Measurements from ENCODE around the gene MYO15A. TPM values are rescaled to one million over a fixed set of nuclear protein-coding genes. Genes with fewer than 3 reads are reported as not detected.

The MYO15A gene
- total and polyA plus RNA-seq, 9 donors = 1.5 to 5.4 (median 3.2) TPM

GRCh38 chr17:18140648-18141047 is 32.1 kb downstream of the MYO15A start:
- no peaks in the 10 kb centered on the region for H3K36me3 ChIP-seq
- H3K4me3 ChIP-seq = no peak overlapping the region
- no peaks in the 10 kb centered on the region for H3K9me3 ChIP-seq
- no peaks in the 10 kb centered on the region for H3K27me3 ChIP-seq
- 71 to 79% (median 72%) methylated on average over 3 of the region's 3 CpGs for WGBS, 3 donors
- TF ChIP-seq, protein P1, sequence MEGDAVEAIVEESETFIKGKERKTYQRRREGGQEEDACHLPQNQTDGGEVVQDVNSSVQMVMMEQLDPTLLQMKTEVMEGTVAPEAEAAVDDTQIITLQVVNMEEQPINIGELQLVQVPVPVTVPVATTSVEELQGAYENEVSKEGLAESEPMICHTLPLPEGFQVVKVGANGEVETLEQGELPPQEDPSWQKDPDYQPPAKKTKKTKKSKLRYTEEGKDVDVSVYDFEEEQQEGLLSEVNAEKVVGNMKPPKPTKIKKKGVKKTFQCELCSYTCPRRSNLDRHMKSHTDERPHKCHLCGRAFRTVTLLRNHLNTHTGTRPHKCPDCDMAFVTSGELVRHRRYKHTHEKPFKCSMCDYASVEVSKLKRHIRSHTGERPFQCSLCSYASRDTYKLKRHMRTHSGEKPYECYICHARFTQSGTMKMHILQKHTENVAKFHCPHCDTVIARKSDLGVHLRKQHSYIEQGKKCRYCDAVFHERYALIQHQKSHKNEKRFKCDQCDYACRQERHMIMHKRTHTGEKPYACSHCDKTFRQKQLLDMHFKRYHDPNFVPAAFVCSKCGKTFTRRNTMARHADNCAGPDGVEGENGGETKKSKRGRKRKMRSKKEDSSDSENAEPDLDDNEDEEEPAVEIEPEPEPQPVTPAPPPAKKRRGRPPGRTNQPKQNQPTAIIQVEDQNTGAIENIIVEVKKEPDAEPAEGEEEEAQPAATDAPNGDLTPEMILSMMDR (IDR thresholded peaks at IDR 0.05) = no peak
- no peak for TF ChIP-seq POLR2A (IDR thresholded peaks at IDR 0.05)
- no peak for TF ChIP-seq EP300 (IDR thresholded peaks at IDR 0.05)
- no peaks in the 10 kb centered on the region for H3K4me1 ChIP-seq (ENCODE audit: insufficient read depth)
- no peak for DNase-seq
- no peak overlapping the region for H3K27ac ChIP-seq
- intact Hi-C loops (cut with DNase I) = no loop called here

- H3K4me1 ChIP-seq (ENCODE audit: insufficient read depth) = no peaks in the 10 kb centered on the region
- intact Hi-C loops (cut with DNase I) = no loop called here
- H3K4me3 ChIP-seq = no peak overlapping the region
- no peak for DNase-seq
- H3K9me3 ChIP-seq = no peaks in the 10 kb centered on the region
- no peaks in the 10 kb centered on the region for H3K36me3 ChIP-seq
- WGBS, 3 donors = 19 to 29% (median 26%) methylated on average over 9 of the region's 9 CpGs
- no peak overlapping the region for H3K27ac ChIP-seq
- H3K27me3 ChIP-seq = no peaks in the 10 kb centered on the region
- TF ChIP-seq EP300 (IDR thresholded peaks at IDR 0.05) (no peak), POLR2A (IDR thresholded peaks at IDR 0.05) (no peak)
- TF ChIP-seq, protein P1 (IDR thresholded peaks at IDR 0.05) = peak; percentile 36 to 70 (median 41)
Observed at GRCh38 chr17:18141210-18141803, 32.8 kb downstream of the MYO15A start.

DNA sequence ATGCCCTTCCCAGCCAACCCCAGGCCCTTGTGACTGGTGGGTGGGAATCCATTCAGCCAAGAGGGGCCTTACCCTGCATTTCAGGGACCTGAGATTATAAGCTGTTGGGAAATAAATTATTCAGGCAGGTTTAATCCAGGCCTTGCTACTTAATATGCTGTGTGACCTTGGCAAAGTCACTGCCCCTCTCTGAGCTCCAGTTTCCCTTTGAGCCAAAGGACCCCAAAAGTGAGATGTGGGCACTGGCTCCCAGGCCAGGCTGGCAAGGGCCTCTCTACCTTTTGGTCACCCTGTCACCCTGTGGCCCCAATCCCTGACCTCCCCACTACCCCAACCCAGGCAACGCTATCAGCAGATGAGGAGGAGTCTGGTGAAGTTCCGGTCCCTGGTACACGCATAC is 33.9 kb downstream of the MYO15A start:
- TF ChIP-seq EP300 (IDR thresholded peaks at IDR 0.05) = no peak
- no peak for TF ChIP-seq POLR2A (IDR thresholded peaks at IDR 0.05)
- TF ChIP-seq, protein P1 (IDR thresholded peaks at IDR 0.05) = no peak
- Histone ChIP-seq H3K9me3 (no peaks in the 10 kb centered on the region), H3K36me3 (no peaks in the 10 kb centered on the region), H3K4me3 (no peak overlapping the region), H3K27ac (no peak overlapping the region), H3K27me3 (no peaks in the 10 kb centered on the region), H3K4me1 (ENCODE audit: insufficient read depth) (no peaks in the 10 kb centered on the region)
- 69 to 84% (median 77%) methylated on average over 3 of the region's 3 CpGs for WGBS, 3 donors
- intact Hi-C loops (cut with DNase I) = no loop called here
- DNase-seq = no peak

- TF ChIP-seq, protein P1 (IDR thresholded peaks at IDR 0.05) = no peak
- TF ChIP-seq POLR2A (IDR thresholded peaks at IDR 0.05) = no peak
- no peak for DNase-seq
- no peak overlapping the region for H3K4me3 ChIP-seq
- intact Hi-C loops (cut with DNase I) = no loop called here
- 55 to 69% (median 65%) methylated on average over 18 of the region's 18 CpGs for WGBS, 3 donors
- no peaks in the 10 kb centered on the region for H3K9me3 ChIP-seq
- no peak overlapping the region for H3K27ac ChIP-seq
- no peaks in the 10 kb centered on the region for H3K36me3 ChIP-seq
- H3K4me1 ChIP-seq (ENCODE audit: insufficient read depth) = no peaks in the 10 kb centered on the region
- H3K27me3 ChIP-seq = no peaks in the 10 kb centered on the region
Observed at GRCh38 chr17:18143044-18143936, 34.7 kb downstream of the MYO15A start.
